Activated effector memory CD4-positive, alpha-beta T cell treated with Interleukin-2 at 50 U/mL for 16 hours (primary cell): ENCODE data around the gene ADD3.

ENCODE experiments used
- DNase-seq: peaks from one replicate; pipeline ENCODE4 v3.0.0-alpha.2; 2020

Gene ADD3

DNA sequence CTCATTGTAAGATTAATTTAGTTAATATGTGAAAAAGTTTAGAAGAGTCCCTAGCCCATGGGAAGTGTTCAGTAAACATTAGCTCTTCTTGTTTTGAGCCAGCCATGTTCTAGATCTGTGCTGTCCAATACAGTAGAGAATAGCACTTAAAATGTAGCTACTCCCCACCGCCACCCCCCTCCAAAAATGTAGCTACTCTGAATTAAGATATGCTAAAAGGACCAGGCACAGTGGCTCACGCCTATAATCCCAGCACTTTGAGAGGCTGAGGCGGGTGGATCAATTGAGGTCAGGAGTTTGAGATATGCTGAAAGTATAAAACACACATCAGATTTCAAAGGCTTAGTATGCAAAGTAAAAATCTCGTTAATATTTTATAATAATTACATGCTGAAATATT lies 152.3 kb downstream of the ADD3 start:
- DNase-seq: no peak

DNA sequence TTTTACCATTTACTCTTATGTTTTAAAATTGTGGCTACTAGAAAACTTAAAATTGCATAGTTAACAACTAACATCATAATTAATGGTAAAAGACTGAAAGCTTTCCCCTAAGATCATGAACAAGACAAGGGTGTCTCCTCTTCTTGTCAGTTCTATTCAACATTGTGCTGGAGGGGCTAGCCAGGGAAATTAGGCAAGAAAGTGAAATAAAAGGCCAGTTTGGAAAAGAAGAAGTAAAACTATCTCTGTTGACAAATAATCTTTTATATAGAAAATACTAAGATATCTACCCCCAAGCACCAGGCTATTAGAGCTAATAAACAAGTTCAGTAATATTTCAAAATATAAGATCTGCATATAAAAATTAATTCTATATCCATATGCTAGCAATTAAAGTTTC lies 152.7 kb downstream of the ADD3 start:
- DNase-seq: no peak

DNA sequence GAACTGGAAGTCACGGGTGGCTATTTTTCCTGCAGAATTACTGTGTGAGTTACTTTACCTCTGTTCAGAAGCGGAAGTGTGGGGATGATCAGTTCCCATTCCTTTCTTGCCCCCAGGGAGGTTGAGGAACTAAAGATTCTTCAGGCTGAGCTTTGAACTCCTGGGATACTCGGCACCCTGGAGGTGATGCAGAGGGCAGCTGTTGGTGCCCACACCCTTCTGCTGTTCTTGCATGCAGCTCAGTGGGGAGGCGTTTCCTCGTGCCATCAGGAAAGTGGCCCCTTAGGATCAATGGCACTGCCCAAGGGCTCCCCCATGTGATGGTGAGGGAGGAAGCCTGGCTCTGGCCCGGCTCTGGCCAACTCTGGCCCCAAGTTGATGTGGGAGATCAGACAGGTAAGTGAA lies 155.0 kb downstream of the ADD3 start:
- DNase-seq: no peak

DNA sequence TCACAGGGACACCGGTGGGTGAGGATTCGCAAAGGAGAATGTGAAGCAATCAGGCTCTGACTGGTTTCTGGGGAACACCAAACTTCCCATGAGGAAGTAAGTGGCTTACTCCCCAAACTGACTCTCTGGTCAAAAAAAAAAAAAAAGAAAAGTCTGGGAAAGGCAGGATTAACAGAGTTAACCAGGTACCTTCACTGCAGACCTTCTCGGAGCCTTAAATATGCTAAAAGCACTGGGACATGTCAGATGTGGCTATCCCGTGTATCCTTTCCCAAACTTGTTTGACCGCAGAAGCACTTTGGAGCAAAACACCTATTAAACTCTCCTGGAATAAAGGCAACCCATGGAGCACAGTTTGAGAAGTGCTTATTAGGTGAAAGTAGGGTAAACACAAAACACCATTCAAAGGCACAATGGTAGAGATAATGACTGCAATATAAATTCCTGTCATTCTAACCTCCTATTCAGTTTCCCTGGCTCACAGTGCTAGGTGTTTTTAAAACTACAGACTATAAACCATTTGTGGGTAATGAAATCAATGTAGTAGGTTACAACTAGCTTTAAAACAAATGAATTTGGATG lies 155.5 kb downstream of the ADD3 start:
- no peak for DNase-seq

DNA sequence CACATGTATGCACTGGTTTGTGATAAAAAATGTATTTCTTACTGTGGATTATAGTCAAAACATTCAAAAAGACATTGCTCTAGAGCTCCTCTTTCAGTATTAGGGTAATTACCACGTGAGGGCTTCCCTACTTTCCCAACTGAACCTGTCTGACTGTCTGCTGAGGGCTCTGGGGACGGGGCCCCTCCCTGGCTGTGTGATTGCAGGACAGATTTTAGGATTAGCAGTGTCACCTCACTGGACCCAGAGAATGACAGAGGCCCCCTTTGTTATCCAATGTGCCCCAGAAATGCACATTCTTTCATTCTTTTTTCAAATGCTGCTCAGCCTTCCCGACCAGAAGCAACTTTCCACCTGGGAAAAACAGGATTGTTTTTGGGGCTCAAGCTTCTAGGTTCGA lies 156.1 kb downstream of the ADD3 start:
- DNase-seq: no peak

DNA sequence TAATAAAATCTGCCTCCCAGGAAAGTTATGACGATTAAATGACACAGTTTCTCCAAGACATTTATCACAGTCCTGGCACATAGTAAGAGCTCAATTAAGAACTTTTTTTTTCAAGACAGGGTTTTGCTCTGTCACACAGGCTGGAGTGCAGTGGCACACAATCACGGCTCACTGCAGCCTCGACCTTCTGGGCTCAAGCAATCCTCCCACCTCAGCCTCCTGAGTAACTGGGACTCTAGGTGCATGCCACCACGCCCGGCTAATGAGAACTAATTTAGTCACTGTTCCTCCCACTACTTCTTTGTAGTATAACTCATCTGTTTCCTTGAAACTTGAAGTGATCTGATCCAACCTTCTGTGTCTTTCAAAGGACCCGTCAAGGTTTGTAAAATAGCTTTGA lies 157.5 kb downstream of the ADD3 start:
- no peak for DNase-seq

DNA sequence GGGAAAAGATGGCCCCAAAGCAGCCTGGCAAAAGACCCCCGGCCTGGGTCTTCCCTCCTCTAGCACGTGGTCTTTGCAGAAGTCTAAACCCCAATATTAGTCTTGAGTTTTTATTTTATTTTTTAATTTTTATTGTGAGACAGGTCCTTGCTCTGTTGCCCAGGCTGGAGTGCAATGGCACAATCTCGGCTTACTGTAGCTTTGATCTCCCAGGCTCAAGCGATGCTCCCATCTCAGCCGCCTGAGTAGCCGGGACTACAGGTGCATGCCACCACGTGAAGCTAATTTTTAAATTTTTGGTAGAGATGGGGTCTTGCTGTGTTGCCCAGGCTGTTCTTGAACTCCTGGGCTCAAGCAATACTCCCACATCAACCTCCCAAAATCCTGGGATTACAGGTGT lies 159.4 kb downstream of the ADD3 start:
- no peak for DNase-seq

DNA sequence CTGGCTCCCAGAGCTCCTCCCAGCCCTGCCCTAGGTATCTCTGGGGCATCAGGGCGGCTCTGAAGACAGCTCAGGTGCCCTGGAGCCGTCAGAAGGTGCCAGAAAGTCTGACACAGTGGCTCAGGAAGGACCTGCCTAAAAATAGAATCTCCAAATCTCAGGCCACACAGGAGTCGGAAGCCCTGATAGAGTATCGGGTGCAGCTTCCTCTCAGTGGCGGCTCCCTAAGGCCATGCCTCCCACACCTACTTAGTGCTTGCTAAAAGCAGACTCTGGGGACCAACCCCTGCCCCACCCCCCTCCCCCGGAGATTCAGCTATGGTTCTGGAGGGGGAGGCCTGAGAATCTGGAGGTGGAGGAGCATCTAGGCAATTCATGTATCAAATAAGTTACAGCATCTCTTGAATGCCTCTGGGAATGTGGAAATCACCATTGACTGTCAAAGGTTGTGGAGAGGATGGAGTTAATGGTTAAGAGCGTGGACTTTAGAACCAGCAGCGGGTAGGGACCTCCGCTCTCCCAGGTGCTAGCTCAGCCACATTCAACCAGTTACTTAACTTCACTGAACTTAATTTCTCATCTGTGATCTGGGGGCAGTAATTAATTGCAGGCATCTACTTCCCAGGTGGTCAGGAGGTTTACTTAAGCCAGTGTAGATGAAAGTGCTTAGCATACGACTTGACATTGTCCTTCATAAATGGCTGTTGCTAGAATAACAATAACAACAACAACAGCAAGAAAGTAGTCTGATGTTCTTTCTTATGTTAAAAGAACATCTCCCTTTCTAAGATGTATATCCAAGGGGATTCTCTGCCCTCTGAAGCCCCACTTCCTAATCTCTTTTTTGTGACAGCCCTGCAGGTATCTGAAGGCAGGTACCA lies 161.1 kb downstream of the ADD3 start:
- DNase-seq: no peak

DNA sequence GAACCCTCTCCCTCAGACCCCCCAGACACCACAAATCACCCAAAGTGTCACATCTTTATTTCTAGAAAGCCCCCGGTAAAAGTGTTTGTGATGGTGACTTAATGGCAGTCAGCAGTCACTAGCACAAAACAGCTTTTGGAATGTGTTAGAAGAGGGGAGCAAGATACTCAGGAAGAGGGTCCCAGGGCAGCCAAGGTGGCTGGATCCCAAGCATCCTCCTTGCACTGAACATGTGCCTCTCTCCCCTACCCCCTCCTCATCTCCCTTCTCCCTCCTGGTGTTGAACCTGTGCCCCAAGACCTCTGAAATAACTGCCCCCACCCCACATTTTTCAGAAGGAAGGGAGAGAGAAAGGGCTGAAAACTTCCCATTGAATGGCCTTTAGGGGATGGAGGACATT lies 161.8 kb downstream of the ADD3 start:
- no peak for DNase-seq

DNA sequence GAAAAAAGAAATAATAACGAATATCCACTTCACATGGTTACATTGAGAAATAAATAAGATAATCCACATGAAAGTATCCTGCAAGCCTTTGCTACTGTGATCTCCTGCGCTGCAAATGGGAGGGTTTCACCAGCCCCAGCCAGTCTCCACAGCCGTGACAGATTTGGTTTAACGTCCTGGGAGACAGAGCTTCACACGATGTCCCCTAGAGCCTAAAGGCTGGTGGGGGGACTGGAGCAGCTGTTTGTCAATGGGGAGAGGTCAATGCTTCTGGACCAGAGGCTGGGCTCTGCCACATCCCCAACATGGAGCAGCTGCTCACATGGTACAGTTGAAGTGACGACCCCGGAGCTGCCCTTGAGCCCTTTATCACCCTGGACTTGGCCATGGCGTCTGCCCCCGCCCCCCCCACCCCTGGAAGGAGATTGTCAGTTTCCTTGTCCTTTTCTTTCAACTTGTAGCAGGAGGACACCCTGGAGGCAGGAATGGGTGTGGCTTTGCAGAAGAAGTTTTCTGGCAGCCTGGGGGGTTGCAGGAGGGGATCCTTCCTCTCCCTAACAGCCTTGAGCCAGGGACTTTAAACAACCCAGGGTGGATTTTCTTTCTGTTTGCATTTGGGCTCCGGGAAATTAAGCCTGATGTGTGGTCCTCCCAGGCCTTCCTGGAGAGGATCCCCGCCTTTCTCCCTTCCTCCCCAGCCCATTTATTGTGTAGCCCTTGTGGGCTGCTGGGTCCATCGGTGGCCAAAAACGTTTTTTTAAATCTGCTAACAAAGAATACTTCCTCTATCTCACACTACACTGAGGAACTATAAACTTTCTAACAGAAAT lies 162.6 kb downstream of the ADD3 start:
- DNase-seq: no peak

DNA sequence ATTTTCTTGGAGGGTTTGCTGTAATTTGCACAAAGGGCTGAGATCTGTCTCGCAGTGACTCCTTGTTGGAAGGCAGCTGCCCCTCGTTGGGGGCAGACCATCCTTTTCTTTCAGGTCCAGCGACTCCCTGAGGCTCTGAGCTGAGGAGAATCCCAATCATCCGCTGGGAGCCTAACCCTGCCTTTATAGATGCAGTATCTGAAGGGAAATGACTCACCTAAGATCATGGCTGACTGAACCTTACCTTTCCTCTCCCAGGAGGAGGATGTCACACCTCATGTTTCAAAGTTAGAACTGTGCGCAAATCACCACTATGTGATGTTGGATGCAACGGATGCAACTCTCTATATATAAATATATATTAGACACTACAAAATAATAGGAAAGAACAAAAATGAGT lies 163.2 kb downstream of the ADD3 start:
- DNase-seq: no peak

DNA sequence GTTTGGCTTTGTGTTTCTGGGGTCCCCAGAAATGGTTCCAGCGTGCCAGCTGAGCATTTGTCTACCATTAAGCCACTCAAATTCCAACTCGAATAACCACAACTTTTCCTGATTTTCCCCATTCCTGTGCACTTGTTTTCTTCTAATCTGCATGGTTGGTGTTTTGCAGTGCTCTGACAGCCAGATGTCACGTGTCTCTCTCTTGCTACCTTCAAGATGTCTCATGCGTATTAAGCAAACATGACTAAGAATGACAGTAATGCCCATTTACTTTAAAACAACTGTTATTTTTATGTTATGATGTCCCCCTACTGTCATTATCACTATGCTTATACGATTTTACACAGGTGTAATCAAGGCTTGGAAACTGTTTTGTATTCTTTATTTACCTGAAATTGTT lies 164.4 kb downstream of the ADD3 start:
- no peak for DNase-seq

DNA sequence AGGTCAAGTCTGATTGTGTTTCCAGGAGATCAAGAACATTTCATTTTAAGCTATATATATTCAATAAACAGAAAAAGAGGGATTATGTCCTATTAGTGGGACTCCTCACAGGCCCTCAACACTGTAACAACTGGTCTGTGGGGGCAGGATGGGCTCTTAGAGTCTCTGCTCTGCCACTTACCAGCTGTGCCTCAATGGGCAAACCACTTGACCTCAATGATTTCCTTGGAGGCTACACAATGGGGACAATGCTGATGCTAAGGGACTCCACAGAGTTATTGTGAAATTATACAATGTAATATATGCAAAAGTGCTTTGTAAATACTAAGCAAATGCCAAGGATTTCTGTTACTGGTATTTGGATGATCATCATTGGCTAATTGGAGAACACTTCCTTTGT lies 166.4 kb downstream of the ADD3 start:
- no peak for DNase-seq

DNA sequence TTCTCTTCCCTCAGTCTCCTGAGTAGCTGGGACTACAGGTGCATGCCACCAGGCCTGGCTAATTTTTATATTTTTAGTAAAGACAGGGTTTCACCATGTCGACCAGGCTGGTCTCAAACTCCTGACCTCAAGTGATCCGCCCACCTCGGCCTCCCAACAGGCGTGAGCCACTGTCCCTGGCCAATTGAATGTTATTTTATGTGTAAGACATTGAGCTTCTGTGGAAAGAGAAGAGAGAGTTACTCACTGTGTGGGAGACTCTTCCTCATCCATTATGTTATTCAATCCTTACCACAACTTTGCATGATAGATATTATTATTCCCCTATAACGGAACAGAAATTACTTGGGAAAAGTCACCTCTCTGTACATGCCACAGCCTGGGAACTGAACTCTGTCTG lies 167.0 kb downstream of the ADD3 start:
- DNase-seq: no peak

DNA sequence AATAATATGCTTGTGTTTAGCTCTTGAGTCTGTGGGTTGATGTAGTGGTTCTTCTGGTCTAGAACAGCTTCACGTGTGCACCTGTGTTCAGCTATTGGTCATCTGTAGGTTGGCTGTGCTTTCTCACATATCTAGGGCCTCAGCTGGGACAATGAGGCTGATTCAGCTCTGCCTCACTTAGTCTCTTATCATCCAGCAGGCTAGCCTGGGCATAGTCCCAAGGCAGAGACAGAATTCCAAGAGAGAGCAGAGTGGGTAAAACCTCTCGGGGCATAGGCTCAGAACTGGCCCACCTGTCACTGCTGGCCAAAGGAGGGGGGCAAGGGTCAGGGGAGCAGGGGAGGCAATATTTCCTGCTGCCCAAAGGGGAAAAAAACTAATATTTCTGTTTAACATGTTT lies 167.6 kb downstream of the ADD3 start:
- no peak for DNase-seq

DNA sequence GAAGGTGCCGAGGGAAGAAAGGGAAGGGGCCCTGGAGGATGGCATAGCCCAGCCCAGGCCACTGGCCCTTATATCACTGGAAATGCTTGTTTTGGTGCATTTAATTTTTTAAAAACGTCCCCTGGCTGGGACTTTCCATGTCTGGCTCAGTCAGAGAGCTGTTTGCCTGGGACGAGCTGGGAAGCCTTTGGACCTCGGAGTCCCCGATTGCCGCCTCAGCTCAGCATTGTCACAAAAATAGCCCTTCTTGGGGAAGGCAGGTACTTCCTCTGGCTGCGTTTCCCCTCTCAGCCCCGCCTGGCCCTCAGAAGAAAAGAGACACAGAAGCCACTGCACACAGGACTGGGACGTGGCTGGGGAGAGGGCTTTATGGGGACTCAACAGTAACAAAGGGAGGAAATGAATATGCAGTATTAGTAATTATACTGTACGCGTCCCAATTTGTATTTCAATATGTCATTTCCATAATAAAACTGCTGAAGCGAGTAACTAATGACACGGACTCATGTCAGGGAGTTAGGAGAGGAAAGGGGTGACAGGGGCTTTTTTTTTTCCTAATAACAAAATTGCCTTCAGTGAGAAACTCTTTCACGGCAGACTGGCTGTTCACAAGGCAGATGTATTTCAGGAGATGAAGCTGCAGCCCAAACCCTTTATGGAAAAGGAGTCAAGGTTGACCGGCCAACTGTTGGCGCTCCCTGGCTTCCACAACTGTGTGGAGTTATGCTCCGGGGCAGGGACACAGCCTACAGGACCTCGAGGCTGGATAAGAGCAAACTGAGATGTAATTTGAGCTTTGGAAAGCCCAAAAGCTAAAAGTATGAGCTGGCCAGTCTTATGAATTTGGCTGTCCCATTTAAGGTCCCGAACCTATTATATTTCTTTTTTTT lies 168.6 kb downstream of the ADD3 start:
- no peak for DNase-seq

DNA sequence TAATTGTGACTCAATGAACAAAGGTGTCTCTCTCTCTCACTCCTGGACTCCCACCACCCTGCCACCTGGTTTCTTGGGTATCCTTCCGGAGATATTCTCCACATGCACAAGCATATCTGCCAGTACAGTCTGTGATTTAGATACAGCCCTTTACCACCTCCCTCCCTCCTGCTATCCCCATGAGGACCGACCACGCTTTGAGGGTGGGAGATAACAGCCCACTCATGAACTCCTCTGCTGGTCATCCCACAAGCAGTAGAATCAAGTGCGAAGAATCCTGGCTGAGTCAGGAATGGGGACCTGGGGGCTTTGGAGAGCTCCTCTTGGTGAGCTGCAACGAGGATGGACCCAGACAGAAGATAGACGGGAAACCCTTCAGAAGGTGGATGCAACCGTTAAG lies 171.4 kb downstream of the ADD3 start:
- no peak for DNase-seq

DNA sequence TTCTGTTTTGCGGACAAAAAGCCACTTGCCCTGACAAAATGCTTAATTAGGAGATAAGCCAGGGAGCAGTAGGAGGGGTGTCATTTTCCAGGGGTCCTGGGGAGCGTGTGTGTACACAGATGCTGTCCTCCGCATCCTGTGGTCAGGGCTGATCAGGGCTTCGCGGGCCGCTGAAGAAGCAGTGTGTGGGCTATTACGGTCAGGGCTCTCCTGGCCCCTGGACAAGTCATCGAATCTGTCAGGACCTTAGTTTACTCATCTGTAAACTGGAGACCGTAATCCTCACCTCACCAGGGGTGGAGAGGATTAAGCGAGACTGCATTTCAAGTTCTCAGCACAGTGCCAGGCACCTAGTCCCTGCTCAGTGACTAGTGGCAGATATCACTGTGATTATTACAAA lies 173.7 kb downstream of the ADD3 start:
- DNase-seq: no peak

DNA sequence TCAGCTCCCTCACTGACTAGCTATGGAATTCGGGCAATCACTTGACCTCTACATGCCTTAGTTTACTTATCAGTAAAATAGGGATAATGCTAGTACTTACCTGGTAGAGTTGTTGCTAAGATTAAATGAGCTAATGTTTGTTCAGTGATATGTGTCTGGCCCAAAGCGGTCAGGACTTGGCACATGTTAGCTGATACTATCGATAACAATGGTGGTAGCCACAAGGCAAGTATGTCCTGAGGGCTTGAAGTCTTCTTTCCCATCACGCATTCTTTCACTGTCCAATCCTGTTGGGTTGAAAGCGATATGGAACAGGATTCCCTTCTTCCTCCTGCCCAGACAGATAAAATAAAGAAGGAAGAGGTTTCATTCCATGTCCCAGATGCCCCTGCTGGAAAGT lies 174.1 kb downstream of the ADD3 start:
- DNase-seq: no peak

DNA sequence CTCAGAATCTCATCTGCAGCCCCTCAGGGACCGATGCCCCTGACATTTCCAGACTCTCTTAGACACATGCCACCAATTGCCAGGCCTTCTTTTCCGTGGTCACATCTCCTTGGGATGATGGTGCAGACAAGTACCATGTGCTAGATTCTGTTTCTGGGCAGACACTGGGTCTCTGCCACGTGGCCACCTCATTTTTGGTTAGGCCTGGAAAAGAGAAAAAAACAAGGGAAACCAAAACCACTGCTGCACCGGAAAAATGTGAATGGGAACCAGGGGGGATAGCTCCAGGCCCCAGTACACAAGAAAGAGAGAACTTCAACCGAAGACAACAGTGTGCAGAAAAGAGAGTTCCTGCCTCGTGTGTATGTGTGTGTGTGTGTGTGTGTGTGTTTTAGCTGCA lies 176.6 kb downstream of the ADD3 start:
- no peak for DNase-seq
